HG03095 (cell line): ENCODE data around the gene POU2AF1.
"Not testable (repeated sequence)": the region's sequence is repeated elsewhere in the genome, so short reads cannot be mapped to it uniquely, and the experiment has no call there.

ENCODE experiments used
- ATAC-seq: cut with Tn5 transposase; IDR thresholded peaks from one replicate; pipeline ENCODE4 v1.9.1; 2021; ENCODE audit warnings: moderate library complexity; ENCODE audit not compliant: unreplicated experiment

Gene POU2AF1

DNA sequence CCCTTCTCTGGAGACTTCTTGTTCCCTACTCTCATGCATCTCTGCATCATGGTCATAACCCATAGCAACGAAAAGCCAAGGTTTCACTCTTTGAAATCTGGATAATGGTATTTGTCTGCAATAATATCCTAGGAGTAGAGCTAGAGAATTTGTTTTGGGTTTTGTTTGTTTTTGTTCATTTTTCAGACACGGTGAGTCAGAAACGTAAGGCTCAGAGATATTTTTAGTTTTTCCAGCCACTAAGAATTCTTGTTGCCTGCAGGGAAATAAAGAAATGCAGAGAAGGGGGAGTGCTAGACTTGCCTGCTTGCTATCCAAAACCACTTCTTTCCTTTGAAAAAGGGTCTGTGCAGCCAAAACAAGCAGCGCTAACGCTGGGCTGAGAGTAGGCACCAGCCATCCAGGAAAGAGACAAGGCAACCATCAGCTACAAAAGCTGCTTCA is 54.8 kb downstream of the POU2AF1 start:
- ATAC-seq, result no peak

- no peak for ATAC-seq
Measured at GRCh38 chr11:111322534-111322933, 56.5 kb downstream of the POU2AF1 start.

DNA sequence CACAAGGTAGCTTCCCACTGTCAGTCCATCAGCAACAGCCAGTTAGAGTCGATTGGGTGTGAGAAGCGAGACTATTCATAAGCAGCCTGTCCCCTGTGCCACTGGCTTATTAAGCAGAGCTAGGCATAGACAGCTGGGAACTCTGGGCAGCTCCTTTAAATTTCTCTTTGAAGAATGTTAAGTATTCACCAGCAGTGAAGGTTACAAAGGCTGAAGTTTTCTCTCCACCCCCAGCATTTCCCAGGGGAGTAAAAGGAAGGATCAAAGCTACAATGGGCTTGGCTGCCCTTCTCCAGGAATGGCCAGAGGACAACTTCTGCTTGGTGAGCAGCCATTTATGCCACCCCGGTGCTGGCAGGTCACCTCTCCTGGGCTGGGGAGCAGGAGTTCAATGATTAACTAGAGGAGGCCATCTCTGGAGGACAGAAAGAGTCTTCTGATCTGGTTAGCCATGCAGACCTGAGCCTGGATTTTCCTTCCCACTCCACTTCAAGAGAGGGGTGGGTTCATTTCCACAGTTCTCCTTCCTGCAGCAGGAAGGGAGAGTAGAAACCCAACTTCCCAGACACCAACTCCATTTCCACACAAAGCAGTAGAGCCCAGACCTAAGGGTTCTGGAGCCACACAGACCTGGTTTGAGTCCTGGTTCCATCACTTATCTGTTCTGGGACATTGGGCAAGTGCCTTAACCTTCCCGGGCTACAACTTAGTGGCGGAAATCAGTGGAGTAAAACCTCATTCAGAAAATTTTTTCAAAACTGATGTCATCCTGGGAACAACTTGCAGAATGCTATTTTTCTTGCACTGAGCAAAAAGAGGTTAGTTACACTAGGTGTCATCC is 58.1 kb downstream of the POU2AF1 start:
- no peak for ATAC-seq

DNA sequence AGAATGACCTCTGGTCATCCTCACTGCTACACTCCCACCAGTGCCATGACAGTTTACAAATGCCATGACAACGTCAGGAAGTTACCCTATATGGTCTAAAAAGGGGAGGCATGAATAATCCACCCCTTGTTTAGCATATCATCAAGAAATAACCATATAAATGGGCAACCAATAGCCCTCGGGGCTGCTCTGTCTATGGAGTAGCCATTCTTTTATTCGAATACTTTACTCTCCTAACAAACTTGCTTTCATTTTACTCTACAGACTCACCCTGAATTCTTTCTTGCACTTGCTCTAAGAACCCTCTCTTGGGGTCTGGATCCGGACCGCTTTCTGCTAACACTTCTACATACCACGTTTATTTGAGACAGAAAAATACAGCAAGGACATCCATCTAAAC is 58.9 kb downstream of the POU2AF1 start:
- ATAC-seq, result not testable (repeated sequence)

DNA sequence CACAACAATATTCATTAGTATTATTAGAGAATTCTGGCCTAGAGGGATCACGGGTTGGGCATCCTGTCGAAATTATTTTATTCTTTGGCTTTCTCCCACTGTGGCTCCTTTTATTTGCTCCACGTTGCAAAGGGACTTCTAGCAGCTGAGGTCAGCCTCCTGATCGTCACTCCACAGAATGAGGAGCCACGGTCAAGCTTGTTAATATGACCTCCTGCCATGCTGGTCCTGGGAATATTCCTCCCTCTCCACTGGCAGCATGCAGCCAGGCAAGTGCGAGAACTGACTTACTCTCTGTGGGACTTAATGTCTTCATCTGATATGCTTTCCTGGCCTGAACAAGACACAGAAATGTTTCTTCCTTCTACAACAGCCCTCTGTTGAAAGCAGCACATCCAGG is 59.8 kb downstream of the POU2AF1 start:
- no peak for ATAC-seq

- no peak for ATAC-seq
Measured at GRCh38 chr11:111312076-111312475, 67.0 kb downstream of the POU2AF1 start.

- ATAC-seq, result no peak
Measured at GRCh38 chr11:111310723-111311122, 68.4 kb downstream of the POU2AF1 start.

- no peak for ATAC-seq
Measured at GRCh38 chr11:111310088-111310487, 69.0 kb downstream of the POU2AF1 start.

DNA sequence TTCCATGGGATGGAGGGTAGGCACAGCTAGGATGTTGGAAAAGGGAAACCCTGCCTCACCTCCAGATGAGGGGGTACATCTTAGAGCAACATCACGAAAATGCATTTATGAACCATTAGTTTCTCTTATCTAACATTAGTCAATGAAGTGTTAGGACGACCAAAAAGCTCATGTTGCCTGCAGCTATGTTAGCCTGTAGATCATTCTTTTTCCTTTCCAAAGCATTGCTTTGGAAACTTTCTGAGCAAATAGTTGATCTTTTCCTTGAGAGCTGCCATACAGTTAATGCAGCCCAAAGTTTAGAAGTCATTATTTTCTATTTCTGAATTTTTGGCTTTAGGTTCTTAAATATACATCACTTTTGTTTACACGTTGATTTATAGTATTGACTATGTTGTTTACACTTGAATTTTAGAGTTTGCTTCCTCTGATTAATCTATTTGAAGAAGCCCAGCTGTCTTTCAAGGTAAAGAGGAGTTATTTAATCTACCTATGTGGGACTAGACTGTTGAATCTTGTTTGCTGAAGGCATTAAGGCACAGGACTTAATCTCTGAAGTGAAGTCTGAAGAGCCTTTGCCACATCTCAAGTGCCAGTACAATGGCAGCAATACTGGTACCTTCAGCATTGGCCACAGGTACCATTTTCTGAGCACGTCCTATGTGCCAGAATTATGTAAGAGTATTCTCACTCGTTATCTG is 69.7 kb downstream of the POU2AF1 start:
- ATAC-seq, result no peak

- ATAC-seq, result no peak
Measured at GRCh38 chr11:111308140-111308539, 70.9 kb downstream of the POU2AF1 start.

- no peak for ATAC-seq
Measured at GRCh38 chr11:111307472-111308108, 71.5 kb downstream of the POU2AF1 start.

DNA sequence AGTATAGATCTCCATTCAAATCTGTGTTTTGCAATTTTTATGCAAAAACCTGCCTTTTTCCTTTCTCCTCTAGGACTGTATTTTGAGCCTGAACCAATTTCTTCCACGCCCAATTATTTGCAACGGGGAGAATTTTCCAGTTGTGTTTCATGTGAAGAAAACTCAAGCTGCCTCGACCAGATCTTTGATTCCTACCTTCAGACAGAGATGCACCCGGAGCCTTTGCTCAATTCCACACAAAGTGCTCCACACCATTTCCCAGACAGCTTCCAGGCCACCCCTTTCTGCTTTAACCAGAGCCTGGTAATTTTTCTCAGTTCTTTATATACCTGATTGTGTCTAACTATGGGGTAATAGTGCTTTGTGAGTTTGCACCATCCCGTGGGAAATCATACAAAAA is 72.8 kb downstream of the POU2AF1 start:
- no peak for ATAC-seq

DNA sequence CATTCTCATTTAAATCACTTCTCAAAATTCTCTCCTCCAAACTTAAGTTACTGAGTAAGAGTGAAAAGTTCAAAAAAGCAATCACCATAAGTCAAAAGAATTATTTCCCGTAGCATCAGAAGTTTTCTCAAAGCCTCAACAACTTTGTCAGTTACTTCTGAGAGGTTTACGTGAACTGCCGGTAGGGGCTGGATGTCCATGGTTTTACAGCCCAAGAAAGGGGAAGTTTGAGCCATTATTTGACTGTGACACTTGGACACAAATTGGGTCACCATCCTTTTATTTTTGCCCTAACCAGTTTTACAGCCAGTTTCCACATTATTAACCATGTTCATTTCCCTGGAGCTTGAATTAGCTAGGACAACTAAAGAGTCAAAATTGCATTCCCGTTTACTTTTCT is 73.2 kb downstream of the POU2AF1 start:
- ATAC-seq, result no peak

DNA sequence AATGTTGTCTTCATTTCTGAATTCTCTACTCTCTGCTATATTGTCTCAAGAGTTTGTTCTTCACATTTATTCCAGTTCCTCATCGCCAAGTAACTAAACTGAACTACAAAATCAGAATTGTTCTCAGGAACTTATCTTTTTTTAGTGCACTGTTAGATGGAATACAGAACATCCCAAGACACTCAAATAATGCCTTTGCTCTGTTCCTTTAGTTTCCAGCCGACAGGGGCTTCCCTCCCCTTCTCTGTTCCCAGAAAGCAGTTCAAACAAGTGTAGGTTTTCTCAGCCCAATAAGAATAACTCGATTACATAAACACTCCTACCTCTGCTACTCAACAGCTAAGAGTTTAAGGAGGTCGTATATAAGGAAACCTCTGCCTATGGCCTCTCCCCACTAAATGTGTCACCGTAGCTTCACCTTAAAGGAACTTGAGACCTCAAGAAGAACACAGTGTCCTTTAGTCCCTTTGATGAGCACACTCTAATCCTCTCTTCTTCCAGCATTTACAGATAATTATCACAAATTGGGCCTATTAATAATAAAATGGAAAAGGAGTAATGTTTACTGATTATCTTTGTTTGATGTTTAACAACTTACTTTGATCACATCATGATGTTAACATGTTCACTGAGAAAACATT is 73.8 kb downstream of the POU2AF1 start:
- no peak for ATAC-seq

DNA sequence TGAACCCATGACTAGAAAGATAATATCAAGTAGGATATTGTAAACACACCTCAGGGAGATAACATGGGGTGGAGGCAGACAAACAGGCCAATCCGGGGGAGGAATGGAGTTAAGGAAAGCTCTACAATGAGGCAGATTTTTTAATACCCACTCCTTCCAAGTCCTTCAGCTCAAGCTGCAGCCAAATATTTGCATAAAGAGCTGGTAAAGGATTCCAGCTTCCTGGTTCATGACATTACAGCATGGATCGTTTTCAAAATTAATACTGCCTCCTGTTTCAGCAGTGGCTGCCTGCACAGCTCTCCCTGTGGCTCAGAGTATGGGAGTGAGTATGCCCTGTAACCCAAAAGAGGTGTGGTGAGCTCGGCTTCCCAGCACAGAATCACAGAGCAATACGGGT is 75.6 kb downstream of the POU2AF1 start:
- ATAC-seq, result no peak

- no peak for ATAC-seq
Measured at GRCh38 chr11:111302298-111302697, 76.8 kb downstream of the POU2AF1 start.
